Neural progenitor cell (in vitro differentiated cells): ENCODE results near the gene BICDL2.

ENCODE experiments used
- EZH2 ChIP-seq: fragments of 200-600 bp; sonication (generic); IDR thresholded peaks from 2 replicates; pipeline ENCODE4 v1.6.1; 2017; ENCODE audit warnings: antibody characterized with exemption, mild to moderate bottlenecking, moderate library complexity
- EZH2phosphoT487 ChIP-seq: fragments of 200-600 bp; sonication (generic); IDR thresholded peaks from 2 replicates; pipeline ENCODE4 v1.6.1; 2017; ENCODE audit warnings: antibody characterized with exemption
- TF ChIP-seq, protein P1 (sequence below): fragments of 200-600 bp; sonication (generic); IDR thresholded peaks from 2 replicates; pipeline ENCODE4 v1.5.1; 2017; ENCODE audit warnings: antibody characterized with exemption, mild to moderate bottlenecking

DNA sequence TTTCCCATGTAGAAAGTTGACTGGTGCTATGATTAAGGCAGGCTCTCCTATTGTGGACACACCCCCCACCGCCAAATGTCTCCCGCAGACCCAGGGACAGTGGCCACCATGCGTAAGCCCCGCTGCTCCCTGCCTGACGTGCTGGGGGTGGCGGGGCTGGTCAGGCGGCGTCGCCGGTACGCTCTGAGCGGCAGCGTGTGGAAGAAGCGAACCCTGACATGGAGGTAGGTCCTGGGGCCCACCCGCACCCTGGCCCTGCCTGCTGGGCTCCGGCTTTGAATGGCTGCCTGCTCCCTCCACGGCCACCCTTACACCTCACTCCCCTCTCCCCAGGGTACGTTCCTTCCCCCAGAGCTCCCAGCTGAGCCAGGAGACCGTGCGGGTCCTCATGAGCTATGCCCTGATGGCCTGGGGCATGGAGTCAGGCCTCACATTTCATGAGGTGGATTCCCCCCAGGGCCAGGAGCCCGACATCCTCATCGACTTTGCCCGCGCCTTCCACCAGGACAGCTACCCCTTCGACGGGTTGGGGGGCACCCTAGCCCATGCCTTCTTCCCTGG is 13.3 kb upstream of the BICDL2 start:
- TF ChIP-seq, protein P1, sequence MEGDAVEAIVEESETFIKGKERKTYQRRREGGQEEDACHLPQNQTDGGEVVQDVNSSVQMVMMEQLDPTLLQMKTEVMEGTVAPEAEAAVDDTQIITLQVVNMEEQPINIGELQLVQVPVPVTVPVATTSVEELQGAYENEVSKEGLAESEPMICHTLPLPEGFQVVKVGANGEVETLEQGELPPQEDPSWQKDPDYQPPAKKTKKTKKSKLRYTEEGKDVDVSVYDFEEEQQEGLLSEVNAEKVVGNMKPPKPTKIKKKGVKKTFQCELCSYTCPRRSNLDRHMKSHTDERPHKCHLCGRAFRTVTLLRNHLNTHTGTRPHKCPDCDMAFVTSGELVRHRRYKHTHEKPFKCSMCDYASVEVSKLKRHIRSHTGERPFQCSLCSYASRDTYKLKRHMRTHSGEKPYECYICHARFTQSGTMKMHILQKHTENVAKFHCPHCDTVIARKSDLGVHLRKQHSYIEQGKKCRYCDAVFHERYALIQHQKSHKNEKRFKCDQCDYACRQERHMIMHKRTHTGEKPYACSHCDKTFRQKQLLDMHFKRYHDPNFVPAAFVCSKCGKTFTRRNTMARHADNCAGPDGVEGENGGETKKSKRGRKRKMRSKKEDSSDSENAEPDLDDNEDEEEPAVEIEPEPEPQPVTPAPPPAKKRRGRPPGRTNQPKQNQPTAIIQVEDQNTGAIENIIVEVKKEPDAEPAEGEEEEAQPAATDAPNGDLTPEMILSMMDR = no peak
- TF ChIP-seq EZH2 (no peak), EZH2phosphoT487 (no peak)
